H1 (cell line): ENCODE results near the gene UTP20. TPM values are rescaled to one million over a fixed set of nuclear protein-coding genes. Genes with fewer than 3 reads are reported as not detected.

Experiments used
- BCL11A ChIP-seq, 2 experiments: IDR thresholded peaks; one replicate each; pipeline ENCODE4 v1.6.1; 2011; ENCODE audit warnings: low read depth in 2 of 2, low read length in 2 of 2, mild to moderate bottlenecking in 2 of 2
- EP300 ChIP-seq, 2 experiments: IDR thresholded peaks; 1 replicate in 1 of 2; 2 replicates in 1 of 2; pipeline ENCODE4 v1.6.1; 2011 to 2012; ENCODE audit warnings: low read depth in 2 of 2, low read length in 2 of 2, mild to moderate bottlenecking in 2 of 2, borderline replicate concordance in 1 of 2, inconsistent platforms in 1 of 2, moderate library complexity in 1 of 2
- NRF1 ChIP-seq: IDR thresholded peaks from 2 replicates; pipeline ENCODE4 v1.6.1; 2011; ENCODE audit warnings: mild to moderate bottlenecking, low read depth, low read length, improper control_type of control experiment
- POU5F1 ChIP-seq: IDR thresholded peaks from 2 replicates; pipeline ENCODE4 v1.6.1; 2011; ENCODE audit warnings: low read depth, mild to moderate bottlenecking, low read length, moderate library complexity
- polyA plus RNA-seq, 7 experiments: library from polyadenylated mRNA; depleted of rRNA in 3 of 7; stranded (reverse) in 5 of 7; unstranded in 2 of 7; fragments of >200 nt in 5 of 7; fragments of 200-250 nt in 2 of 7; gene quantifications; 1 replicate in 5 of 7; 2 replicates in 1 of 7; 4 replicates in 1 of 7; pipeline versions ENCODE4 v1.2.1 to v1.2.3, GENCODE V29; 2011 to 2013; ENCODE audit warnings: missing spikeins in 2 of 7, mixed read lengths in 2 of 7
- total RNA-seq: library from RNA; stranded (reverse); fragmentation: NEBNext Ultra II Directional; extraction: Animal tissue kit (Norgen Biotek cat#: 25700); gene quantifications from 2 replicates; pipeline ENCODE4 v1.2.1, GENCODE V29; 2021

UTP20 gene
- total and polyA plus RNA-seq, 2 of the 8 experiments (the other 6 are each of a cell fraction or from before 2014, with no cell fraction given), result 8.5 to 48.4 TPM

GRCh38 chr12:101257357-101257756 is 22.5 kb upstream of the UTP20 start (continued):
- TF ChIP-seq POU5F1 (no peak), BCL11A (IDR thresholded peaks at IDR 0.05; ENCODE audit: low read depth in 2 of 2, low read length in 2 of 2) (no peak), EP300 (IDR thresholded peaks at IDR 0.05; ENCODE audit: borderline replicate concordance in 1 of 2, low read depth in 2 of 2, low read length in 2 of 2) (no peak), NRF1 (no peak)
